NCI-H2196 (cell line): Measurements from ENCODE around the gene OCSTAMP.

Source experiments
- DNase-seq: peaks from one replicate; lab custom pipeline; 2025; ENCODE audit not compliant: unreplicated experiment; lab: John Stamatoyannopoulos, UW

Gene OCSTAMP

GRCh38 chr20:46573788-46574584 is 23.5 kb upstream of the OCSTAMP start:
- no peak for DNase-seq

DNA sequence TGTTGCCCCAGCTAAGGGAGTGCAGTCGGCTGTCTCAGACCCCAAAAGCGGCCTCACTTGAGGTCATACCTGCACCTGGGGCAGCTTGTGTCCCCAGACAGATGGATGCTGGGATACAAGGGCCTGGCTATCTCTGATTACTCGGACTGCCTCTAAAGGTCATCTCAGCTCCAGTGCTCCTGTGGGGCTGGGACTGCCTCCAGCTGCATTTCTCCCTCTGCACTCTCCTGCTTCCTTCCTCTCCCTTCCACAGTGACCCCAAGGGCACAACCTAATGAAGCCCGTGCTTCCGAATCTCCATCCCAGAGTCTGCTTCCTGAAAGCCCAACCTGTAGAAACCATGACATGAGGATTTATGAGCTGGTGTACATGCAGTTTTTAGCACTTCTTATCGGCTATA is 22.8 kb upstream of the OCSTAMP start:
- no peak for DNase-seq

DNA sequence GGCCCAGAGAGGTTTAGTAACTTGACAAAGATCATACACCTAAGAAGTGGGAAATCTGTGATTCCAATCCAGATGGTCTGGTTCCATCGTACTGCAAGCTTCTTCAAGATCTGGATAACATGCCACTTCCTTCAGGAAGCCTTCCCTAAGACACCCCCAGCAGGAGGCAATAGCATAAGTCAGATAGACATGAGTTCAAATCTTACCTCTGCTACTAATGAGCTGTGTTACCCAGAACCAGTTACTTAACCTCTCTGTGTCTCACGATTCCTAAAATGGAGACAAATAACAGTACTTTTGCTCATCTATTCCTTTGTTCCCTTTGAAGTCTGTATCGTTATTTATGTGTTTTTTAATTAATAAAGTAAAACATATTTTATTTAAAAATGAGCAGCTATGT is 22.3 kb upstream of the OCSTAMP start:
- no peak for DNase-seq

DNA sequence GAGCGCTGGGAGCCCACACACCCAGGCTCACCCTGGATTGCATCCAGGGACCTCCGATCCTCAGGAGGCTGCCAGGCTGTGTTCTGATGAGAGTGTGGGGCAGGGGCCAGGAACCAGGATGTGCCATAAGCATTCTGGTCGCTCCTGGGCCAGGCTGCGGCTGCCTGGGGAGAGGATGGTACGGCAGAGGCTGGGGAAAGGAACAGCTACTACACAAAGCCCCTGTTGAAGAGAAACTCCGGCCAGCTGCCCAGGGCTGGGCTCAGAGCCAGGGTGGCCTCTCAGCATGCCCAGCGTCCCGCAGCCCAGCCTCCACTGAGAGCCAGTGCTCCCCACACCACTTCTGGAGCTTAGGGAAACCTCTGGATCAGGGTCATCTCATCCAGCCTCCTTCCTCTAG is 21.7 kb upstream of the OCSTAMP start:
- peak; percentile 77 for DNase-seq

DNA sequence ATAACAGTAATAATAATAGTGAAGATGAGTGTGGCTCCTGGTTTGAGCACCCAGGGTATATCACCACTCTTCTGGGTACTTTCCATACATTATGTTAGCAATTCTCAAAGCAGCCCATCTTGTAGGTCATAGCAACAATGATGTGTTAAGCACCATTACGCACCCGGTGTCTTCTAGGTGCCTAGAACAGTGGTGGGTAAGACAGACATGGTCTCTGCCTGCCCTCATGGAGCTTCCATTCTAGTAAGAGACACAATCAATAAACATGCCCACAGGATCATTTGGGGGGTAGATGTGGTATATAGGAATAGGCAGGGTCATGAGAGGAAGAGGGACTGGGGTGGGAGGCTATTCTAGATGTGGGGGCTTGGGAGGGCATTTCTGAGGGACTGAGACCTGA is 21.0 kb upstream of the OCSTAMP start:
- DNase-seq = no peak

- DNase-seq = no peak
These were observed 20.5 kb upstream of the OCSTAMP start for GRCh38 chr20:46570956-46571355.

DNA sequence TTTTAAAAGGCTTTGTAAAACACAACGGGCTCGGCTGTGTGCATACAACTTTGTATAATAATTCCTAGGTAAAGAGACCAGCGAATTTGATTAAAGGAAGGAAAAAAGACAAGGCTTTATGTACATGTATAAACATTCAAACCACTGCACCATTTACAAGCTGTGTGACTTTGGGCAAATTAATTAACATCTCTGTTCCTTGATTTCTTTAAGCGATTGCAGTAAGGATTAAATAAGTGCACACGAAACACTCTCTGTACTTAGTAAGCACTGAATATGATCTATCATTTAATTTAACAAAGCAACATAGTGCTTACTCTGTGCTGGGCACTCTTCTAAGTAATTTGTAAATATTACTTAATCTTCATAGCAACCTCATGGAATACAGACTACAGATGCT is 19.5 kb upstream of the OCSTAMP start:
- no peak for DNase-seq

GRCh38 chr20:46568570-46569129 is 18.2 kb upstream of the OCSTAMP start:
- peak; percentile 94 for DNase-seq

DNA sequence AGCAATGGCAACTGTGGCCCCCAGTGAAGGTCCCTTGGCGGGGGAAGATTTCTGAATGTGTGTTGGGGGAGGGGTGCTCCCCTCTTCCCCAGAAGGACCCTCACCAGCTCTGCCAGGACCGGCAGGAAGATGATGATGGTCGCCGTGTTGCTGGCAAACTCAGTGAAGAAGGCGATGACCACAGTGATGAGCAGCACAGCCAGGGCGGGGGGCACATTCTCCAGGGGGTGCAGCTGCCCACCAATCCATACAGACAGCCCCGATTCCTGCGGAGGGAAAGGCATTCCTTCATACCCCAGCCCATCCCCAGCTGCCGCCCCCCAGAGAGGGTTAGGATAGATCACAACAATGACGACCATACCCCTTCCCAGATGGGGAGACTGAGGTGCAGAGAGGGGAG is 15.7 kb upstream of the OCSTAMP start:
- DNase-seq = no peak

- DNase-seq = no peak
These were observed 13.9 kb upstream of the OCSTAMP start for GRCh38 chr20:46564241-46564957.

DNA sequence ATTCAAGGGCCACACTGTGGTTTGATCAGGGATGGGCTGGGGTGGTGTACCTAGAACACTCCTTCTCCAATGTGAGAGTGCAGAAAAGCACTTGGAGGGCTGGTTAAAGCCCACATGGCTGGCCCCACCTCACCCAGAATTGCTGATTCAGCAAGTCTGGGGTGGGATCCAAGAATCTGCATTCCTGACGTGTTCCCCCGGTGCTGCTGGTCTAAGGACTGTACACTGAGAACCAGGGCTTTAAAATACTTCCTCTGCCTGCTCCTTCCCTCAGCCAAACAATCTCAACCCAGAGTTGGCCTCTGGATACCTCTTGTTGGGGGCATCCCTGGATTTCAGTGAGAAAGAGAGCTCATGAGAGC is 13.4 kb upstream of the OCSTAMP start:
- no peak for DNase-seq

DNA sequence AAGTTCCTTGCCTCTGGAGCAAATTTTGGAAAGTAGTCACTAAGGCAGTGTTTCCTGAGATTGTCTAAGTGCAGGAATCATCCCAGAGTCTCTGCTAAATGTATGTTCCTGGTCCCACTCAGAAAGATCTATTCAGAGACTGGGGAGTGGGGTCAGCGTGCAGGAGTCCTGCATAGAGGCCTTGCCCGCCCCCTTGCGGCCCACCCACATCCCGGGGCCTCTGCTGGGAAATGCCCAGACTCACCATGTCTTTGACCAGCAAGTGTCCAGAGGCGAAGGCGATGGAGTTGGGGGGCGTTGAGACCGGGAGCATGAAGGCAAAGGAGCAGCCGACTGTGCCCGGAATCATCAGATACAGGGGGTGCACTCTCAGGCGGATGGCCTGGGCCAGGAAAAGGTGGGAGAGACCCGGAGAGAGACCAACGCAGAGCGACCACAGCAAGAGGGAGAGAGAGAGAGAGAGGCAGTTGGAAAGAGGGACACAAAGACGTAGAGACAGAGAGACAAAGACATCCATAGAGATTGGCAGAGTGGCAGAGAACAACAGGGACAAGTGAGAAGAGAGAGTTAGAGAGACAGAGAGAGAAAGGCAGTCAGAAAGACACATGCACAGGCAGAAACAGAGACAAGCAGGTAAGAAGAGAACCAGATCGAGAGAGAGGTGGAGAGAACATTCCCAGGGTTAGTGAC is 12.9 kb upstream of the OCSTAMP start:
- no peak for DNase-seq

- peak; percentile 40 for DNase-seq
These were observed 12.1 kb upstream of the OCSTAMP start for GRCh38 chr20:46562373-46563169.

- DNase-seq = no peak
These were observed 11.5 kb upstream of the OCSTAMP start for GRCh38 chr20:46562009-46562372.

DNA sequence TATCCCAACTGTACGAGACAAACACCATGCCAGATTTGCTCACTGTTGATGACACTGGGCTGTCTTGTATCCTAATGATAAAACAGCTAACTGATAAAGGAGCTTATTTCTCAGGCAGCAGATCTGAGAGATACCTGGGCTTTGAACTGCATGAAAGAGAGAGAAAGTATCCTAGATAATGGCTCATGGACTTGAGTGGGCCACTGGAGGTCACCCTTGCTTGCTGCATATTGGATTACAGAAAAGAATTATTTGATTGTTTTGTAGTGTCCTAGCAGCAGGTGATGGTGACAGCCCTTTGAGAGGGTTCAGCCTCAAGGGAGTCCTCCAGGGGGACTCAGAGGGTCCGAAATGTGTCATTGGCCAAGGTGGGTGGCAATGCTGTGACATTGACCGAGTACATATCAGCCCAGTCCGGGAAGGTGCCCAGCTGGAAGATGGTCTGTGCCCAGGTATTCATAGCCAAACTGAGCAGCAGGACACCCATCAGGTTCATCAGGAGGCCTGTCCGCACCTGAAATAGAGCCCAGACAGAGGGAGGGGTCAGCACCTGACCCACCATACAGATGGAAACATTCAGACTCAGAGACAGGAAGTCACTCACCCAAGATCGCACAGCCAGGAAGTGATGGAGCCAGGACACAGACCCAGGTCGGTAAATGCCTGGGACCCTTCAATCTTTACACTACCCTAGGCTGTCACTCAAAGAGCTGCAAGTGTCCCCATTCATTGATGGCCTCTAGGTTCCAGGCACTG is 9.4 kb upstream of the OCSTAMP start:
- peak; percentile 42 for DNase-seq

GRCh38 chr20:46559001-46559400 is 8.5 kb upstream of the OCSTAMP start:
- DNase-seq = no peak

DNA sequence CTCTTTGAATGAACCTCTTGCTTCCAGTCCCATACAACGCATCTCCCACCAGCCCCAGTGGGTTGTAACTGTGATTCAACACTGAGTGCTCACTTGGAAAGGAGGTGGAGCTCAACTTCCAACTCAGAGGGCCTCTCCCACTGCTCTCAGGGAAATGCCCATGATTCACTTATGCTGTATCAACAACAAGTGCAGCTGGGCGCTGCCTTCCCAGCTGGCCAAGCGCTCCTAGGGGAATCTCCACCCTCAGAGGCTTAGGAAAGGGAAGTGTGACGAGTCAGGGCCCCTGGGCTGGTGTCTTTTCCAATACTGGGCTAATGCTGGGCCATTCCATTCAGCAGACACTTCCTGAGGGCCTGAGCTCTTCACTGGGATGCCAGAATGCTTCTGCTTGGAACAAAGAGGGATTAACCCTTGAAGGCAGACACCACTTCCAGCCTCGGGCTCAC is 8.1 kb upstream of the OCSTAMP start:
- no peak for DNase-seq

GRCh38 chr20:46557231-46557956 is 6.9 kb upstream of the OCSTAMP start:
- DNase-seq = no peak

- no peak for DNase-seq
These were observed 5.0 kb upstream of the OCSTAMP start for GRCh38 chr20:46555370-46555956.
